Breast epithelium (tissue), 4 donors: ENCODE data around the gene SCNM1. TPM values are rescaled to one million over a fixed set of nuclear protein-coding genes. Genes with fewer than 3 reads are reported as not detected.
"Not testable (repeated sequence)": the region's sequence is repeated elsewhere in the genome, so short reads cannot be mapped to it uniquely, and the experiment has no call there.

Experiments used
- DNase-seq, 2 donors: peaks; one replicate each; pipeline ENCODE4 v3.0.0-alpha.2; 2019; ENCODE audit warnings: low spot score in 2 of 2
- H3K27ac ChIP-seq, 2 donors: fragments of 200-600 bp; sonication (generic) in 1 of 2; one replicate each; pipeline ENCODE4 v1.5.1; 2016 to 2019; ENCODE audit warnings: mild to moderate bottlenecking in 1 of 2
- H3K27me3 ChIP-seq, 2 donors: fragments of 200-600 bp; sonication (generic) in 1 of 2; one replicate each; pipeline versions ENCODE4 v1.5.1 to v1.6.0; 2017 to 2019; ENCODE audit warnings: control low read depth in 1 of 2, mild to moderate bottlenecking in 1 of 2
- H3K36me3 ChIP-seq: fragments of 200-600 bp; one replicate; pipeline ENCODE4 v1.5.1; 2019
- H3K4me1 ChIP-seq, 2 donors: fragments of 200-600 bp; sonication (generic); one replicate each; pipeline ENCODE4 v1.5.1; 2016 to 2019; ENCODE audit warnings: control low read depth in 1 of 2
- H3K4me3 ChIP-seq, 3 donors: fragments of 200-600 bp; sonication (generic); 1 replicate in 2 of 3; 2 replicates in 1 of 3; pipeline ENCODE4 v1.5.1; 2016 to 2019; ENCODE audit warnings: mild to moderate bottlenecking in 3 of 3, moderate library complexity in 2 of 3
- H3K9me3 ChIP-seq, 2 donors: fragments of 200-600 bp; sonication (generic) in 1 of 2; one replicate each; pipeline ENCODE4 v1.5.1; 2016 to 2019; ENCODE audit warnings: control low read depth in 1 of 2
- POLR2A ChIP-seq: fragments of 450-650 bp; IDR thresholded peaks from one replicate; pipeline ENCODE4 v1.6.1; 2016; ENCODE audit warnings: antibody characterized with exemption, mild to moderate bottlenecking, moderate library complexity
- POLR2AphosphoS5 ChIP-seq, 3 donors: sonication (generic); formaldehyde crosslinking; IDR thresholded peaks; one replicate each; pipeline ENCODE4 v1.6.1; 2017; ENCODE audit warnings: antibody characterized with exemption in 3 of 3
- intact Hi-C: fragments of 100-400 bp; cut with DNase I; formaldehyde crosslinking; loops from one replicate; pipeline ENCODE4 v1.15.1; 2023; ENCODE audit warnings: low total_unique reads
- total RNA-seq, 3 donors: library from RNA; depleted of rRNA; stranded (reverse); fragments of >200 nt; gene quantifications; one replicate each; pipeline ENCODE4 v1.1.0, GENCODE V29; 2016
- TF ChIP-seq, protein P1 (sequence below), 3 donors: fragments of 450-650 bp; IDR thresholded peaks; one replicate each; pipeline ENCODE4 v1.5.1; 2016 to 2017; ENCODE audit warnings: antibody characterized with exemption in 3 of 3, mild to moderate bottlenecking in 3 of 3, moderate library complexity in 3 of 3

Gene SCNM1
- total RNA-seq, 3 donors from 2014 or later: 14.9 to 23.8 (median 23.6) TPM

DNA sequence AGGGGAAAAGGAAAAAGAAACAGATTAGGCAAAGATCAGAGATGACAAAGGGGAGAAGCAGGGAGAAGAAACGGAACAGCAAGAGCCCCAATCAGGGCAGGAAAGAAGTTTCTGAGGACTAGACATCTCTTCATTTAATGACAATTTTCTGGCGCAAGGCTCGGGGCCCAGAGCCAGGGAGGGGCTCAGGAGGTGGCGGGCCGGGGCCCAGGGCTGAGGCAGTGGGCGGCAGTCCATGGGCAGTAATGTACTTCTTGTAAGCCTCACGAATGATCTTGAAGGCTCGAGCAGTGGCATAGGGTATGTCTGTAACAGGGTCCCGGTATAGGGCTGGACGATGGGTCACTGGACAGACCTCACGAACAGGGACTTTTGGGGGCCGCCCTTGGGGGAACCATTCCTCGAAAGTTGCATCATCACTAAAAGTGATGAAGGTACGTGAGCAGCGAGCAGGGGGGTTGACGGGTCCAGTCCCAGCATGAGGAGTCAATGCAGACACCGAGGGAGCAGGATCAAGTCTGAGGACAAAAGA lies 10.6 kb downstream of the SCNM1 start:
- intact Hi-C loops: no loop called here
- no peaks in the 10 kb centered on the region for H3K4me1 ChIP-seq
- no peak for DNase-seq
- H3K36me3 ChIP-seq: no peaks in the 10 kb centered on the region
- TF ChIP-seq POLR2A: no peak
- TF ChIP-seq POLR2AphosphoS5 (IDR thresholded peaks at IDR 0.05): no peak
- TF ChIP-seq, protein P1, sequence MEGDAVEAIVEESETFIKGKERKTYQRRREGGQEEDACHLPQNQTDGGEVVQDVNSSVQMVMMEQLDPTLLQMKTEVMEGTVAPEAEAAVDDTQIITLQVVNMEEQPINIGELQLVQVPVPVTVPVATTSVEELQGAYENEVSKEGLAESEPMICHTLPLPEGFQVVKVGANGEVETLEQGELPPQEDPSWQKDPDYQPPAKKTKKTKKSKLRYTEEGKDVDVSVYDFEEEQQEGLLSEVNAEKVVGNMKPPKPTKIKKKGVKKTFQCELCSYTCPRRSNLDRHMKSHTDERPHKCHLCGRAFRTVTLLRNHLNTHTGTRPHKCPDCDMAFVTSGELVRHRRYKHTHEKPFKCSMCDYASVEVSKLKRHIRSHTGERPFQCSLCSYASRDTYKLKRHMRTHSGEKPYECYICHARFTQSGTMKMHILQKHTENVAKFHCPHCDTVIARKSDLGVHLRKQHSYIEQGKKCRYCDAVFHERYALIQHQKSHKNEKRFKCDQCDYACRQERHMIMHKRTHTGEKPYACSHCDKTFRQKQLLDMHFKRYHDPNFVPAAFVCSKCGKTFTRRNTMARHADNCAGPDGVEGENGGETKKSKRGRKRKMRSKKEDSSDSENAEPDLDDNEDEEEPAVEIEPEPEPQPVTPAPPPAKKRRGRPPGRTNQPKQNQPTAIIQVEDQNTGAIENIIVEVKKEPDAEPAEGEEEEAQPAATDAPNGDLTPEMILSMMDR (IDR thresholded peaks at IDR 0.05): no peak
- no peak overlapping the region for H3K27ac ChIP-seq
- no peaks in the 10 kb centered on the region for H3K9me3 ChIP-seq
- no peak overlapping the region for H3K4me3 ChIP-seq
- H3K27me3 ChIP-seq: no peaks in the 10 kb centered on the region

DNA sequence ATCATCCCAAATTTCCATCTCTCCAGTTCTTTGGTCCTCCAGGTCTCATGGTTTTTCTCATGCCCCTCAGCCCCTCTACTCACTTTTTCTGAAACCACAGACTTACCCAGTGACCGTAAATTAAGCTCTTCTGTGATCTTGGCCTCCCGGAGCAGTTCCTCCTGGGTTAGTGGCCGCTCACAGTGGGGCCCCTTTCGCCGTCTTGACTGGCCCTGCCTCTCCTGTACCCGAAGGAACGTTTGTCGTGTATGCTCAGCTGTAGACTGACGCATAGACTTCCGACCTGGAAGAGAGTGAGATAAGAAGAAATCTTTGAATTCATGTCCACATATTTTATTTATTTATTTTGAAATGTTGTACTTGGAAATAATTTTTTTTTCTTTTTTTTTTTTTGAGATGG lies 18.3 kb downstream of the SCNM1 start:
- no peak overlapping the region for H3K4me3 ChIP-seq
- H3K36me3 ChIP-seq: no peaks in the 10 kb centered on the region
- no peak for DNase-seq
- TF ChIP-seq POLR2AphosphoS5 (IDR thresholded peaks at IDR 0.05) (no peak), POLR2A (no peak)
- TF ChIP-seq, protein P1 (IDR thresholded peaks at IDR 0.05): no peak
- no peaks in the 10 kb centered on the region for H3K27me3 ChIP-seq
- peaks cover 0 to 10% of the 10 kb centered on the region in 2 donors for H3K4me1 ChIP-seq
- H3K27ac ChIP-seq: no peak overlapping the region
- H3K9me3 ChIP-seq: no peaks in the 10 kb centered on the region
- intact Hi-C loops: no loop called here

DNA sequence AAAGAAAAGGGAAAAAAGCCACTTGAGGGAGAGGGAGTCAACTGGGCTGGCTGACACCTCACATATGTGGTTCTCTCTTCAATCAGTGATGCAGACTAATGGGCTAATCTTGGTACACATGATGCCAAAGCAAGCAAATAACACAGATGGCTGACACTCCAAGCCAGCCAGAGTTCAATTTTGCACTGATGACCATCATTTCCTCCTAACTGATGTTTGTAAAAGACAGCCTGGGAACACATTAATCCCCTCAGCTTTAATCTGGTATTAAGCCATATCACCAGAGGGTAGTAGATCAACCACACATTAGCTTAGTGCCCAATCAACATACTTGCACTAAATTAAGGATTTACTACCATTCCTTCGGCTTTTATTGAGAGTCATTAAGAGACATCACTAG lies 21.3 kb downstream of the SCNM1 start:
- Histone ChIP-seq H3K9me3 (no peaks in the 10 kb centered on the region), H3K36me3 (no peaks in the 10 kb centered on the region), H3K4me3 (no peak overlapping the region), H3K4me1 (peaks cover 0 to 12% of the 10 kb centered on the region in 2 donors), H3K27ac (no peak overlapping the region), H3K27me3 (no peaks in the 10 kb centered on the region)
- no peak for DNase-seq
- intact Hi-C loops: no loop called here
- TF ChIP-seq POLR2AphosphoS5 (IDR thresholded peaks at IDR 0.05): no peak
- TF ChIP-seq, protein P1 (IDR thresholded peaks at IDR 0.05): no peak
- TF ChIP-seq POLR2A: no peak

DNA sequence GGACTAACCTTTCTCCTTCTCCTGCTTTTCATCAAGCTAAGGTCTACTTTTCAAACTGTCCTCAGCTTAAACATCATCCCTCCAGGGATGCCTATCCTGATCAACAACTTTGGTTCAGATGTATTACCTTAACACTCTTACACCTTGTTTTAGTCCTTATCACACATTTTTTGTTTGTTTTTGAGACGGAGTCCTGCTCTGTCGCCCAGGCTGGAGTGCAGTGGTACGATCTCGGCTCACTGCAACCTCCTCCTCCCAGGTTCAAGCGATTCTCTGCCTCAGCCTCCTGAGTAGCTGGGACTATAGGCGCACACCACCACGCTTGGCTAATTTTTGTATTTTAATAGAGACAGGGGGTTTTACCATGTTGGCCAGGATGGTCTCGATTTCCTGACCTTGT lies 22.7 kb downstream of the SCNM1 start:
- DNase-seq, H3K27me3 ChIP-seq, H3K36me3 ChIP-seq, H3K9me3 ChIP-seq, intact Hi-C loops: not testable (repeated sequence)
- Histone ChIP-seq H3K4me3 (peak overlapping the region; percentile 86 to 93 (median 89)), H3K4me1 (peaks cover 0 to 12% of the 10 kb centered on the region in 2 donors), H3K27ac (peak overlapping the region in 1 of 2 donors; percentile 85)

DNA sequence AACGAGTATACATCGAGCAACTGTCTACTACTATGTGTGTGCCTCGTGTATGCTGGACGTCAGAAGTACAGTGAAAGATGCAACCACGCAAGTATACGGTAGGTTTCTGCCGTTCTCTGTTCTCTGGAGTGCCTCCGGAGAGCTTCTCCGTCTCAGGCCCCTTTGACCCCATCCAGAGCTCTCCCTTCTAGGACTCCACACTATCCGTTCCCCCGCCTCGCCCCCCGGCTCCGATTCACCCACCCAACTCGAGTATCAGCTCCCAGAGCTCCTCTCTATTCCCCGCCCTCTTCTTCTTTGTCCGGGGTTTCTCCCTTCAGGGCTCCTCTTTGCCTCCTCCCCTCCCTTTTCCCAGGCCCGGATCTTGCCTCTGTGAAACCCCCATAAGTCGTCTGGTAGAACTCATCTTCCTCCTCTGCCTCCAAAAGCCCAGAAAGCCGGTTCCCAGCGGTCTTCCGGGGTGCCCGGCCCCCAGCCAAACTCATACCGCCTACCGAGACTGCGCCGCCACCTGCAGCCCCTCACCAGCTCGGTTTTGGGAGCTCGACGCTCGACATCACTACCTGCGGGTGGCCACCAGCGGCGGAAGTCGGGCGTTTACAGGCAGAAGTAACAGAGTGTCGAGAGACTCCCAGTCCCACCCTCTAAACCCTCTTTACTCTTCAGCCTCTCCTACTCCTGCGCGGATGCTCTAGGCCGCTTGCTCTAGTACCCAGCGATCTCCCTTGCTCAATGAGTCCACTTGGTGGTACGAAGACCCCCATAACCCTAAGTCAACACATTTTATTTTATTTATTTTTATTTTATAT lies 23.9 kb downstream of the SCNM1 start, which contains the start of gene VPS72:
TSS of gene VPS72 (minus strand) at position 561 of the 809 bp plus-strand sequence. CDS start at position 485, 76 bp downstream.
- peaks cover 0 to 12% of the 10 kb centered on the region in 2 donors for H3K4me1 ChIP-seq
- H3K4me3 ChIP-seq: peak within 1 kb of the TSS; percentile 86 to 93 (median 89)
- H3K27me3 ChIP-seq: no peaks in the 10 kb centered on the region
- H3K36me3 ChIP-seq: no peaks in the 10 kb centered on the region
- intact Hi-C loops: no loop called here
- peak; percentile 79 to 83 for DNase-seq
- peak within 1 kb of the TSS; percentile 85 to 86 for H3K27ac ChIP-seq
- no peaks in the 10 kb centered on the region for H3K9me3 ChIP-seq
- TF ChIP-seq POLR2AphosphoS5 (IDR thresholded peaks at IDR 0.05): peak; percentile 28 to 85 (median 77)
- TF ChIP-seq, protein P1 (IDR thresholded peaks at IDR 0.05): peak; percentile 31 to 59 (median 56)
- peak; percentile 39 for TF ChIP-seq POLR2A
